Measurements from ENCODE around the gene NPIPA1.
"Not testable (repeated sequence)": the region's sequence is repeated elsewhere in the genome, so short reads cannot be mapped to it uniquely, and the experiment has no call there.

Gene NPIPA1

GRCh38 chr16:14978908-14979307, 41.7 kb downstream of the NPIPA1 start:
- not testable (repeated sequence) for DNase-seq

DNA sequence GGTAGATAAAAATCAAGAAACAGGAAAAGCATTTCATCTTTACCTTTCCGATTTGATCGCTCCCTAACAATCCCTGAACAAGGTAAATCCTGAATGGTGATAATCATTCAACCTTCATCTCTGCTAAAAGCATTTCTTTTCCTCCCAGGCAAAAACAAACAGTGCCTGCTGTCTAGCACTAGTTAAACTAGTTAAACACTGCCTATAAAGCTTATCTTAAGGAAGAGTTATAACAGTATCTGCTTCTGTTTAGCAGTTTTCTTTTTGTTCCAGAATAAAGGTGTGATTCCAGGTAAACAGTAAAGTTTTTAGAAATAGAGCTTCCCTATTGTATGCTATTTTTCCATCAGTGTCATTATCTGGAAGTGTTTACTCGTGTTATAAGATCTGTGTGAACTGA, 44.0 kb downstream of the NPIPA1 start:
- not testable (repeated sequence) for DNase-seq

GRCh38 chr16:14982521-14982920, 45.3 kb downstream of the NPIPA1 start:
- not testable (repeated sequence) for DNase-seq

GRCh38 chr16:14988092-14988491, 50.8 kb downstream of the NPIPA1 start:
- DNase-seq, result not testable (repeated sequence)

DNA sequence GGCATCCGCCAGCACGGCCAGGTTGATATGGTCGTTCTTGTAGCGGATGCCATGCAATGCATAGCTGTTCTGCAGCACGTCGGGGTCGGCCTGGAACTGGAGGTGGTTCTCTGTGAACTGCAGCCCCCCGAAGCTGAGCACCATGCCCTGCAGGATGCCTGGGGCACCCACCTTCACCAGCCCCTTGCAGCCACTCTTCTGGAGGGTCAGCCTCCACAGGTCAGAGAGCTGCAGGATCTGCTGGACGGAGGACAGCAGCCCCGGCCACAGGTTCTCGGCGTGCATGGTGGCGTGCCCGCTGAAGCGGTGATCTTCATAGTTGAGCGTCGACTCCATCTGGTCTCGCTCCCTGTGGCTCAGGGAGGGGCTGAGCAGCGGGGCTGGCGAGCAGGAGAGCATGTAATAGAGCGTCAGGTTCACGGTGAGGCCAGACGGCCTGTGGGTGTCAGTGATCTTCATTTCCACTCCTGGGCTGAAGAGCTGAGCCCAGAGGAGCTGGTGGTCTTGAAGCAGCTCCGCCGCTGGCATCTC, 51.5 kb downstream of the NPIPA1 start:
- not testable (repeated sequence) for DNase-seq

GRCh38 chr16:14989291-14990281, 52.3 kb downstream of the NPIPA1 start:
- not testable (repeated sequence) for DNase-seq

DNA sequence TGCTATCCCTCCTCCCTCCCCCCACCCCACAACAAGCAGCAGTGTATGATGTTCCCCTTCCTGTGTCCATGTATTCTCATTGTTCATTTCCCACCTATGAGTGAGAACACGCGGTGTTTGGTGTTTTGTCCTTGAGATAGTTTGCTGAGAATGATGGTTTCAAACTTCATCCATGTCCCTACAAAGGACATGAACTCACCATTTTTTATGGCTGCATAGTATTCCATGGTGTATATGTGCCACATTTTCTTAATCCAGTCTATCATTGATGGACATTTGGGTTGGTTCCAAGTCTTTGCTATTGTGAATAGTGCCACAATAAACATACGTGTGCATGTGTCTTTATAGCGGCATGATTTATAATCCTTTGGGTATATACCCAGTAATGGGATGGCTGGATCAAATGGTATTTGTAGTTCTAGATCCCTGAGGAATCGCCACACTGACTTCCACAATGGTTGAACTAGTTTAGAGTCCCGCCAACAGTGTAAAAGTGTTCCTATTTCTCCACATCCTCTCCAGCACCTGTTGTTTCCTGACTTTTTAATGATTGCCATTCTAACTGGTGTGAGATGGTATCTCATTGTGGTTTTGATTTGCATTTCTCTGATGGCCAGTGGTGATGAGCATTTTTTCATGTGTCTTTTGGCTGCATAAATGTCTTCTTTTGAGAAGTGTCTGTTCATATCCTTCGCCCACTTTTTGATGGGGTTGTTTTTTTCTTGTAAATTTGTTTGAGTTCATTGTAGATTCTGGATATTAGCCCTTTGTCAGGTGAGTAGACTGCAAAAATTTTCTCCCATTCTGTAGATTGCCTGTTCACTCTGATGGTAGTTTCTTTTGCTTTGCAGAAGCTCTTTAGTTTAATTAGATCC, 56.3 kb downstream of the NPIPA1 start:
- DNase-seq, result not testable (repeated sequence)

DNA sequence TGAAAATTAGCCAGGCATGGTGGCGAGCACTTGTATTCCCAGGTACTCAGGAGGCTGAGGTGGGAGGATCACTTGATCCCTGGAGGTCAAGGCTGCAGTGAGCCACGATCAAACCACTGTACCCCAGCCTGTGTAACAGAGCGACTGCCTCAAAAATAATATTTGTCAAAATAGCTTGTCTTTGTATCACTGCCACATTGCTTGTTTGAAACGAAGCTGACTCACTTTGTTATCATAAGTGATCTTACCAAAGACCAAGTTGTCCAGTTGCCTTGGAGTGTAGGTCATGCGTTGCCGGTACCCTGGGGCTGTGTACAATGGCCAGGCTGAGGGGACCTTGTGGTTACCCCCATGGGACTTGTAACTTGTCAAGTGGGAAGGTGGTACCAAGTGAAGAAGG, 59.5 kb downstream of the NPIPA1 start:
- DNase-seq, result not testable (repeated sequence)

GRCh38 chr16:14998300-14998699, 61.1 kb downstream of the NPIPA1 start:
- DNase-seq, result not testable (repeated sequence)

GRCh38 chr16:14999845-15000244, 62.6 kb downstream of the NPIPA1 start:
- not testable (repeated sequence) for DNase-seq
